K562 (cell line): Measurements from ENCODE around the gene COL16A1. TPM values are rescaled to one million over a fixed set of nuclear protein-coding genes. Genes with fewer than 3 reads are reported as not detected.
A peak's percentile ranks its signal among the peaks of the same experiment; 100 is the strongest.

ENCODE experiments used
- ARID1B ChIP-seq: fragments of 450-650 bp; IDR thresholded peaks from 2 replicates; pipeline ENCODE4 v1.6.1; 2016; ENCODE audit warnings: antibody characterized with exemption, mild to moderate bottlenecking, inconsistent platforms
- BACH1 ChIP-seq: fragments of 200-800 bp; sonication (Bioruptor generic); IDR thresholded peaks from 2 replicates; pipeline ENCODE4 v1.6.1; 2016; ENCODE audit warnings: missing genetic modification characterization, missing compliant biosample characterization
- BRF2 ChIP-seq: IDR thresholded peaks from 3 replicates; pipeline ENCODE4 v1.6.1; 2011; ENCODE audit warnings: borderline replicate concordance, mild to moderate bottlenecking; ENCODE audit not compliant: insufficient read length, insufficient read depth
- CLOCK ChIP-seq: fragments of 250-450 bp; sonication (Bioruptor Pico); IDR thresholded peaks from 2 replicates; pipeline ENCODE4 v1.4.0; 2020; ENCODE audit warnings: mild to moderate bottlenecking, moderate library complexity, borderline replicate concordance
- E2F4 ChIP-seq: sonication (generic); formaldehyde crosslinking; IDR thresholded peaks from 2 replicates; pipeline ENCODE4 v1.8.0; 2022; ENCODE audit warnings: mild to moderate bottlenecking, low read depth, missing genetic modification reagents
- ESRRB ChIP-seq: fragments of 250-450 bp; sonication (Bioruptor Pico); IDR thresholded peaks from 2 replicates; pipeline ENCODE4 v1.5.0; 2020; ENCODE audit warnings: mild to moderate bottlenecking, moderate library complexity, borderline replicate concordance
- FOXP1 ChIP-seq: sonication (generic); formaldehyde crosslinking; IDR thresholded peaks from 2 replicates; pipeline ENCODE4 v1.8.0; 2022; ENCODE audit warnings: mild to moderate bottlenecking, missing genetic modification reagents
- NBN ChIP-seq: fragments of 450-650 bp; IDR thresholded peaks from 2 replicates; pipeline ENCODE4 v1.6.1; 2016; ENCODE audit warnings: low read depth, mild to moderate bottlenecking
- NR2C2 ChIP-seq, 2 experiments: fragments of 200-800 bp in 1 of 2; sonication (Bioruptor generic) in 1 of 2; sonication (generic) in 1 of 2; formaldehyde crosslinking in 1 of 2; IDR thresholded peaks; 2 replicates each; pipeline versions ENCODE4 v1.6.1 to v1.8.0; 2016 to 2022; ENCODE audit warnings: mild to moderate bottlenecking in 1 of 2, missing compliant biosample characterization in 1 of 2, missing genetic modification characterization in 1 of 2, missing genetic modification reagents in 1 of 2
- POLR3G ChIP-seq: IDR thresholded peaks from 2 replicates; pipeline ENCODE4 v1.6.1; 2011; ENCODE audit not compliant: insufficient read length, insufficient replicate concordance; ENCODE audit errors: extremely low read depth
- PRPF4 ChIP-seq: fragments of 200-400 bp; formaldehyde crosslinking; IDR thresholded peaks from one replicate; pipeline ENCODE4 v1.6.1; 2017; ENCODE audit warnings: low read length, low read depth, mild to moderate bottlenecking; ENCODE audit not compliant: insufficient read depth, poor library complexity, severe bottlenecking
- SMAD1 ChIP-seq: fragments of 150-350 bp; IDR thresholded peaks from 2 replicates; pipeline ENCODE4 v1.6.1; 2014; ENCODE audit warnings: low read length, low read depth; ENCODE audit not compliant: partially characterized antibody
- SP1 ChIP-seq: sonication (generic); formaldehyde crosslinking; IDR thresholded peaks from 2 replicates; pipeline ENCODE4 v1.8.1; 2022; ENCODE audit warnings: mild to moderate bottlenecking, missing genetic modification reagents
- SRF ChIP-seq, 2 experiments: fragments of 250-450, 450-650 bp in 1 of 2; sonication (Bioruptor Pico) in 1 of 2; sonication (generic) in 1 of 2; formaldehyde crosslinking; IDR thresholded peaks; 2 replicates each; pipeline versions ENCODE4 v1.5.0 to v1.5.1; 2020 to 2022; ENCODE audit warnings: mild to moderate bottlenecking in 1 of 2, missing genetic modification reagents in 1 of 2
- SRSF9 ChIP-seq: fragments of 200-400 bp; formaldehyde crosslinking; IDR thresholded peaks from 2 replicates; pipeline ENCODE4 v1.6.1; 2017; ENCODE audit warnings: low read depth, low read length, borderline replicate concordance
- TAF9B ChIP-seq: fragments of 450-650 bp; IDR thresholded peaks from 2 replicates; pipeline ENCODE4 v1.6.1; 2018; ENCODE audit warnings: mild to moderate bottlenecking; ENCODE audit not compliant: partially characterized antibody
- ZBTB34 ChIP-seq: fragments of 250-450 bp; sonication (Bioruptor Pico); IDR thresholded peaks from 2 replicates; pipeline ENCODE4 v1.8.0; 2021; ENCODE audit warnings: mild to moderate bottlenecking, moderate library complexity
- ZC3H11A ChIP-seq: IDR thresholded peaks from 2 replicates; pipeline ENCODE4 v1.6.1; 2012; ENCODE audit warnings: low read depth, low read length, improper control_type of control experiment
- ZFP30 ChIP-seq: fragments of 250-450 bp; sonication (Bioruptor Pico); IDR thresholded peaks from 2 replicates; pipeline ENCODE4 v1.8.0; 2022; ENCODE audit warnings: moderate library complexity, mild to moderate bottlenecking, inconsistent platforms, borderline replicate concordance
- ZNF146 ChIP-seq: IDR thresholded peaks from one replicate; pipeline ENCODE4 v1.6.1; 2018; ENCODE audit warnings: missing compliant biosample characterization; ENCODE audit not compliant: unreplicated experiment
- ZNF707 ChIP-seq: fragments of 250-450 bp; sonication (Bioruptor Pico); conservative IDR thresholded peaks from 2 replicates; pipeline ENCODE4 v1.8.0; 2022; ENCODE audit warnings: inconsistent platforms, mild to moderate bottlenecking, moderate library complexity
- polyA plus RNA-seq, 8 experiments: library from polyadenylated mRNA; depleted of rRNA in 4 of 8; stranded (reverse) in 5 of 8; unstranded in 3 of 8; fragments of >200 nt; fragmentation: Nextera tagmentation in 2 of 8; fragmentation: Illumina TruSeq in 1 of 8; extraction: Ambion mirVana in 2 of 8; extraction: Trizol in 1 of 8; gene quantifications; 2 replicates each; pipeline versions ENCODE4 v1.2.1 to v1.2.3, GENCODE V29; 2011 to 2014; ENCODE audit warnings: inconsistent platforms in 1 of 8, missing spikeins in 1 of 8
- total RNA-seq, 7 experiments: library from RNA; depleted of rRNA in 6 of 7; stranded (reverse); fragments of >200 nt in 6 of 7; fragmentation: Illumina TruSeq in 2 of 7; extraction: Trizol in 2 of 7; gene quantifications; 2 replicates each; pipeline versions ENCODE4 v1.2.1 to v1.2.3, GENCODE V29; 2011 to 2021; ENCODE audit warnings: low replicate concordance in 1 of 7

Gene COL16A1
- total and polyA plus RNA-seq, 9 of the 15 experiments (the other 6 are each of a cell fraction or from before 2014, with no cell fraction given), result 0.11 to 0.60 (median 0.11) TPM; not detected in 6

GRCh38 chr1:31644560-31645273 lies 59.1 kb downstream of the COL16A1 start, which contains the start of gene PEF1 (continued):
- TF ChIP-seq BRF2 (no peak), ARID1B (no peak), FOXP1 (CRISPR knock-in tag) (peak; percentile 74; the same call in 1 of the 2 replicates), ZBTB34 (CRISPR knock-in tag) (no peak), CLOCK (no peak), SRSF9 (no peak), ZC3H11A (no peak), POLR3G (no peak), NR2C2 (CRISPR knock-in tag; IDR thresholded peaks at IDR 0.05) (peak; percentile 96), NR2C2 (tag; IDR thresholded peaks at IDR 0.05) (peak; percentile 99), SMAD1 (no peak), TAF9B (peak; percentile 78), PRPF4 (no peak), ZNF707 (CRISPR knock-in tag) (no peak), E2F4 (CRISPR knock-in tag) (peak; percentile 70; the same call in 1 of the 2 replicates), NBN (peak; percentile 99), BACH1 (tag) (no peak), SRF (CRISPR knock-in tag; IDR thresholded peaks at IDR 0.05) (peak in 1 of 2 experiments; percentile 36; a peak in 1 of 4 replicates), ZNF146 (CRISPR knock-in tag) (no peak), ZFP30 (no peak), SP1 (CRISPR knock-in tag) (peak; percentile 98), ESRRB (CRISPR knock-in tag) (no peak)
